Activated CD4-positive, alpha-beta T cell treated with anti-CD3 and anti-CD28 coated beads, Interleukin-2, amount 50 U/mL, for 4 hours (primary cell): Measurements from ENCODE around the gene TMEM150A.
A peak's percentile ranks its signal among the peaks of the same experiment; 100 is the strongest.
"Not testable (repeated sequence)": the region's sequence is repeated elsewhere in the genome, so short reads cannot be mapped to it uniquely, and the experiment has no call there.

Experiments
- DNase-seq, 2 experiments: peaks; one replicate each; pipeline ENCODE4 v3.0.0-alpha.2; 2020

The TMEM150A gene

DNA sequence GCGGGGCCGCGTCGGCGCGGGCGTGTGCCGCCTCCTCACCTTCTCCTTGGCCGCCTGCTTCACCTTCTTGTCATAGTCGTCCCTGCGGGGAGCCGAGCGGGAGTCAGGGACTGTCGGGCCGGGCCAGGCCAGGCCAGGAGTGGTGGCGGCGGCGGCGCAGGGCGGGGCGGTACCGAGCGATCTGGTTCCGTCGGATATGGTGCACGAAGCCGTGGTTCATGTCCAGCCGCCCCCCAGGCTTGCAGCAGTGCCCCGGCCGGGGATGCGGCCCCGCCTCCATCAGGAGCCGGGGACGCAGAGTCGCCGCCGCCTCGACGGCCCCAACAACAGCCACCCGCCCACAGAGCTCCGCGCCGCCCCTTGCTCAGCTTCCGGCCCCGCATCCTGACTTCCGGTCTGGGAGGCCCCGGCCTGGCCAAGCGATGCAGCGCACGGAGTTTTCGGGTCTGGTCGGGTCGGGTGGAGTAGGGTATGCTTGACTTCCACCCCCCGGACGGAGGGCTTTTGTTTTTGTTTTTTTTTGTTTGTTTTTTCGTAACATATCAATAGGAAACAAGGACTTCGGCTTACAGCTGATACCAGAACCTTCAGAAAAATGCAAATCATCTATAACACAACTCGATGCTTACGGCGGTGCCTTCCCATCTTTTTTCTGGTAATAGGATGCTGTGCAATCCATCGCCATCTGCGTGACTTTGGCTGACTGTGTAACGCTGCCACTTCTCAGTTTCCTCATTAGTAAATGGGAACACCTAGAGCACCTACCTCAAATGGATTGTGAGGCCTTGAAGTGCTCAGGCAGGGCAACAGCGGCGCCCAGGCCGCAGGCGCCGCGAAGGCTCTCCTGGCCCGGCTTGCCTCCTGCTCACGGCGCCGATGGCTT lies 9.4 kb upstream of the TMEM150A start, which contains the start of gene C2orf68:
TSS of gene C2orf68 (minus strand) at position 362 of the 883 bp plus-strand sequence. CDS start at position 280, 82 bp downstream.
- DNase-seq, result peak; percentile 68 to 70

DNA sequence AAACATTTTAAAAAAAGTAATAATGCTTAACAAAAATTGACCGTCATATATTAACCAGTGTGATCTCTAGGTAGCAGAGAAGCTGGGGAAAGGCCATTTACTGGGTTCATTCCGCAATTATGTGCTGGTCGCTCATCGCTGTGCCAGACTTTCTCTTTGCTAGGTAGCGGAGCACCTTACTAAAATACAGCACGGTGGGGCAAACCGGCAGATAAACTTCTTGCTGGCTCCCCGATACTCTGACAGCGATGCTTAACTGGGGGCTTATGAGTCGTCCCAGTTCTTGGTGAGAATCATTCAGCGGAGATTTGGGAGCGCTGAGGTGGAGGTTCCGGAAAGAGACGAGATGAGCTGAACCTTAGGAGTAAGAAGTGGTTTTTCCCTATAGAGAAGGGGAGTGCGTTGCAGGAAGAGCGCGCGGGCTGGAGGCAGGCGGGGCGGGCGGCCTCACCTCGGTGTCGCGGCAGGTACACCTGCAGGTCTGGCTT lies 8.8 kb upstream of the TMEM150A start:
- no peak for DNase-seq

DNA sequence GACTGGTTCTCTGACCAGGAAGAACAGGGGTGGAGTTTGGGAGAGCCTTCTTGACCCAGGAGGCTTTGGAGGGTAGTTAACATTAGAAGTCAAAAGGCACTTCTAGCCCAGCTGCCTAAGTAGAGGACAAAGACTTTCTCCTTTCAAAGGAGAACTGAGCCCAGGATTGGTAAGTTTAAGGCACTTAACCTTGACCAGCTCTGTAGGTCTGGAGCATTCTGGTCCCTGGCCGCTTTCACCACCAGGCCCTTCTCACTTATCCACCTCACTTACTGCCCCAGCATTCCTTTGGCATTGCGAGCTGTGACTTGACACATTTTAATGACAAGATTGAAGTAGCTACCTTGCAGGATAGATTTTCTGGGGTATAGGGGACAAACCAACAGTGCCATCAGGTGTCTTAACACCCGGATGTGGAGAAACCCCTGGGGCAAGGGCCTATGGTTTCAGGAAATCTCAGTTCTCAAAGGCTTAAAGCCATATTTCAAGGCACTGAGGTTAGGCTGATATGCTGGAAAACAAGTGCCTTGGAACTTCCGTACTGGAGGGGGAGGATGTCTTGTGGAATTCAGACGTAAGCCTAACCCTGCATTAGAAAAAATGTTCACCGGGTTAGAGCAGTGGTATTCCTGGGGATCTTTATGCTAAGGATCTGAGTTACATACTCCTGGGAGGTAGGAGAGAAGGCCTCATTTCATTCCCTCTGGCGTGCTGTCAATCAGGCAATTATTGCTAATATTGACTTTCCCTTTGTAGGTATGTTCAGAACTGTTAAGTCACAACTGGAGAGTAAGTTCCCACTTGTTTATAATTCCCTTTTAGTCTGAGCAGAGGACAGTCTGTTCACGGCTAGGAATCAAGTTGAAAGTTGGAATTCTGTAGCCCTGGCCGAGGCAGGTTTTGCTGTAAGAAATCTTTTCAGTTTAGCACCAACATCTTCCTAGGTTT lies 5.0 kb upstream of the TMEM150A start:
- DNase-seq, result no peak

DNA sequence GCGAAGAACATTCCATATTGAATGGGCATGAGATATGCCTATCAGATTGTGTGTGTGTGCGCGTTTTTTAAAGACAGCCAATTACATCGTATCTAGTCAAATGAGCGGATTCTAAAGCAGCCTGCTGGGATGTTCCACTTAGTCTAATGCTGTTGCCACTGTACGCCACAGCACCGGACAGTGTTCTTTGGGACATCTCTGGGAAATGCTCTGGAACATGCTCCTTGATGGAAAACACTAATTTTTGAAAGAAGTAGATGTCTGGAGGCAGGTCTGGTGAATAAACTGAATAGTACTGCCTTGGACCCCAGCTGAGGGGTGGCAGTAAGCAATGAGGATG lies 3.6 kb upstream of the TMEM150A start:
- no peak for DNase-seq

DNA sequence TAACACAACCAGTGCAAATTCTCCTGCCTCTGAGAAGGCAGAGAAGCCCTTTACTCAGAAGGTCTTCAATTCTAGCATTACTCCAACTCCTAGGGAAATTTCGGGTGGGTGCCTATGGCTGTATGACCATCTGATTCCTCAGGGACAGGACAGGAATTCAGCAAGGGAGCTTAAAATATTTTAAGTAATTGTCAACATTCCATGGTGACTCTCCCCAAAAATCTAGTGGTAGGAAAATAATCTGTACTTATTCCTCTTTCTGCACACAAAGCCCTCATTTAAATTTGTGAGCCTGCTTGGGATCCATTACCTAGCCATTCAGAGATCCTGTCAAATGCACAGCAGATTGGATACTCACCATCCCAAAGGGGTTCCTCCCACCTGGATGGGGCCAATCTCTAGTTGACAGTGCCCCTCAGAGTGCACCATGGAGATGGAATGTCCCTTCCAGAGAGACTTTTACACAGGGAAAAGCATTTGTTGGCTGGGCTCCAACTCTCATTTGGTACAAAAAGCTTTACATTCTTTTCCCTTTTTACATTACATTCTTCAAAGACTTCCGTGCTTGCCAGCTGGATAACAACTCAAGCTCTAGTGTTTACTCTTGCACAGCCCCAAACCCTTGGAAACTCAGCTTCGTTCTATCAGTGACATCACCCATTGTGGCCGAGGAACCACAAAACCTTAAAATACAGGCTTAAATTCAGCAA lies 3.1 kb upstream of the TMEM150A start:
- no peak for DNase-seq

- DNase-seq, result no peak
Measured at GRCh38 chr2:85604568-85605339, 2.3 kb upstream of the TMEM150A start.

GRCh38 chr2:85604133-85604444 lies 1.6 kb upstream of the TMEM150A start:
- DNase-seq, result not testable (repeated sequence)

DNA sequence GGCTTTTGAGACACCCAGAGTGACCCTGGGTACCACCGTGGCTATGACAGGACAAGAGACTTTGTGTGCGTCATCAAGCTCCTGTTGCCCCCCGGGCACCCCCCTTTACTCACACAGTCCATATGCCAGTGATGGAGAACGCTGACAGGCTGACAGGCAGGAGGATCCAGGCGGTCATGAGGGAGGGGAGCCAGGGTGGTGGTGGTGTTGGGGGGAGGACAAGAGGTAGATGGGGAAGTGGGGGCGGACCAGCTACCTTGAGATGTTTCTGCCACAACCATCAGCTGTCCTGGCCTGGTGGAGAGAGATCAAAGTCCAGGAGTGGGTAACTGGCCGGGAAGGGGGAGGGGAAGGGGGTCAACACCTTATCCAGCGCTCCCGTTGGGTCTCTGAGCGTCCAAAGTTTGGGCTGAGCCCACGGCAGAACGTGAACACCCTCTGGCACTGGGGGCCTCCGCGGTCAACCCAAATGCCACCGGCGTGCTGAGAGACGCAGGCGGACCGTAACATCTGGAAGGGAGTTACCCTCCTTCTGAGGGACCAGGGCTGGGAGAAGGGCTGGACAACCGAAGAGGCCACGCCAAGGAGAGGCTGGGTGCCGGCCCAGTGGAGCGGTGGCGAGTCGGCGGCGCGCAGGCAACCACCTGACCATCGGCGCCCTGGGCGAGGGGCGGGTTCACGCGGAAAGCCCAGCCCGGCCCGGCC lies 575 bp downstream of the TMEM150A start:
- DNase-seq, result no peak

DNA sequence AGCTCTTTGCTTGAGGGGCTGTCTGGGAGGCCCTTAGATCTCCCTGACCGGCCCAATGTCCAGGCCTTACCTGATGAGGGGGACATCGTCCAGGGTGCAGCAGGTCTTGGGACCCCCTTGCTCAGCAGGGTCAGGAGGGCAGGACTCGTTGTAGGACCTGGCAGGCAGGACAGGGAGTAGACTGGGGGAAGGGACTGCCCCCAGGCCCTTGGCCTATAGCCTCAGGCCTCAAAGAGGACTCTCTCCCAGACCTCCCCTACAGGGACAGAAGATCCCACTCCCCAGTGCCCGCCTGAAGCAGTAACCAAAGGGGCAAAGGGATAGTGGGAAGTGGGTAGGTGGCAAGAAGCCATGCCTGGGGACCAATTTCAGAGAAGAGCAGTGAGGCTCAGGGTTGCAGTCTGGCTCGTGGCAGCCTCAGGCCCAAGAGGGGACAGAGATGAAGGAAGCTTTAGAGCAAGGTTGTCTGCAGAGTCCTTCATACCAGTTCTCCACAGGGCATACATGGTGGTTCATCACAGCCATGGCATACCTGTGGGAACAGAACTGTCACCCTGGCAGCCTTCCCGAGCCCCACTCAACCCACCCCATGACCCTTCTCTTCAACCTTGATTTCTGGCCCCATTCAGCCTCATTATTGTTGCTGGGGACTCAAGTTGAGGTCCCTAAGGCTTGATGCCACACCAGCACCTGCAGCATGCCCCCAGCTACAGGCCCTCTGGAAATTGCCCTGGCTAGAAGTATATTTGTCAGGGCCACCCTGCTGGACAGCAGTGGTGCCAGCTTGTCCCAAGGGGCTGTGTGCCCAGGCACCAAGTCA lies 1.3 kb downstream of the TMEM150A start:
- no peak for DNase-seq

- no peak for DNase-seq
Measured at GRCh38 chr2:85600235-85600575, 2.3 kb downstream of the TMEM150A start.

DNA sequence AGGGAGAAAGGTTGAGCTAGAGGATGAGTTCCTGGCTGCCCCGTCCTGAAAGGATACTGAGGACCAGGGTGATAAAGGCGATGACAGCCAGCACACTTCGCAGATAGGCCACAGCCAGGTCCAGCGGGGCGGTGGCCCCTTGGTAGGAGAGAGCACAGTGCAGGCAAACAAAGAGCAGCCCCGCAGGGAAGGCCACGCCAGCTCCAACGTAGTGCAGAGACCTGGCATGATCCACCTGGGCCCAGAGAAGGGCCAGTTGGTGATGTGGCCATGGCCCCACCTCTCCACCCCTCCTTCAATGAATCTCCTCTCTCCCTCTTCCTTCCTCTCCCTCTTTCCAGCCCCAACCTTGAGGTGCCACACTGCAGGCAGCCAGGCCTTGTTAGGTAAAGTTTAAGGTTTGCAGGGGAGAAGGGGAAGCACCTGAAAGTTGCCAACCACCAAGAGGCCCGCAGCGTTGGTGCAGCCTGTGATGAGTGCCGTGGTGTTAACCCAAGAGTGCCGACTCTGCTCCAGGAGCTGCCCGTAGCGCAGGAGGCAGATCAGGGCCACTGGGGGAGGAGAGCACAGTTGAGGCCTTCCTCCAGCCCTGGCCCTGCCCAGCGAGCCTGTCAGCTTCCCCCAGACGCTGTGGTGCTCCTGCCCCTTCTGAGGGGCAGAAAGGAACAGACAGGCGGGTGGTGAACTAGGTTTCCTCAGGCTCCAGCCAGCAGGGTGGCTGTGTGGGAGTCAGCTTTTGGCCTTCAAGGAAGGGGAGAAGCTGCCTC lies 2.8 kb downstream of the TMEM150A start:
- no peak for DNase-seq

DNA sequence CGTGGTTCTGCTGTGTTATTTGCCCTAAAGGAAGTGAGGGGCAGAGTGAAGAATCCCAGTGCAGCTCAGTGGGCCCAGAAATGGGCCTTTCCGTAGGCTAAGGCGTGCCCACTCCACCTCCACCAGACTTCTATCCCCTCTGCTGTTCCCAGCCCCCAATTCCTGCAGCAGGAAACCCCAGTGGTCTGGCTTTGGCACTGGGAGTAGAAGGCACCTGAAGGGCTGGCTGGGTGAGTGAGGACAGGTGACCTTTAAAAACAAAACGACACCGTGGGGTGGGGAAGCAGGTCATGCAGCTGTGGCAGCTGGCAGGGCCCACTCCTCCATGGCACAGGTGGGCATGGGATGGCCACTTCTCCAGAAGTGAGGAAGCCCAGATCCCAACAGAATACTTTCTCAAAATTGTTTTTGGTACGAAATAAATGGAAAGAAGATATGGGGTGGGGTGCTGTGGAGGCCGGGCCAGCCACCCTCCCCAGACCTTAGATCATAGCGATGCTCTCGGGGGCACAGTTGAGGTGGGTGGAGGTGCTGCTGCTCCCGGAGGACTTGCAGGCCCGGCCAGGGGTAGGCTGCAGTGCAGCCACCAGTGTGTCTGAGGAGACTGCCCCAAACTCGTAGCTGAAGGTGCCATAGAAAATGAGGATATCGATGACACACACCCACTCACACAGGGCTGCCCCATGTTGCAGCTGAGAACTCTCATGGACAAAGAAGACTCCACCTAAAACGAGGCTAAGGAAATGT lies 3.7 kb downstream of the TMEM150A start:
- no peak for DNase-seq

GRCh38 chr2:85597241-85597640 lies 5.3 kb downstream of the TMEM150A start:
- DNase-seq, result no peak

- DNase-seq, result no peak
Measured at GRCh38 chr2:85596486-85597143, 5.9 kb downstream of the TMEM150A start.

DNA sequence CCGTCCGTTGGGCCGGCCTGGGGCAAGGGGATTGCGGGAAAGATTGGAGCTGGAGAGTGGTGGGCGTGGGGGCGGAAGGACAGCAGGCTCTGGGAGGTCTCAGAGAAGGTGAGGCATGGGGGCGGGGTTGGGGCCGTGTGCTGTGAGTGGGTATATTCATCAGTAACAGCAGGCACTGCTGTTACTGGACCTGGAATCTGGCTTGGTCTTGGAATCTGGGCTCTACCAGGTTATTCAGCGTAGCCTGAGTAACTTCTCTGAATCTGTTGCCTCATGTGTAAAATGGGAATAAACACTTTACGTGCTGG lies 6.5 kb downstream of the TMEM150A start:
- DNase-seq, result no peak

- peak; percentile 83 to 87 for DNase-seq
Measured at GRCh38 chr2:85595301-85596025, 7.0 kb downstream of the TMEM150A start, which contains the start of gene RNF181. Gene RNF181 (plus strand): TSS chr2:85595745. CDS start chr2:85595764, 19 bp downstream.

GRCh38 chr2:85594715-85595300 lies 7.7 kb downstream of the TMEM150A start:
- DNase-seq, result no peak

DNA sequence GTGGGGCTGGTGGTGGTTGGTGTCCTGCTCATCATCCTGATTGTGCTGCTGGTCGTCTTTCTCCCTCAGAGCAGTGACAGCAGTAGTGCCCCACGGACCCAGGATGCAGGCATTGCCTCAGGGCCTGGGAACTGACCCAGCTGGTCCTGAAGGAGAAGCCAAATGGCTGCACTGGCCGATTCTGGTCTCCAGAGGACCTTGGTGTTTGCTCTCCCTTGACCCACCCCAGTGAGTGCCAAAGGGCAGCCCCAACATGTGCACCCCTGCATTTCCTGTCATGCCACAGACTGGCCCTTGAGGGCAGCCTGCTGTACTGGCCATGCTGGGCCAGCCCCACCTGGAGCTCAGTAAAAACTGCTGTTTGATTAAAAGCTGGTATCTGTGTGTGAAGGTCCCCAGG lies 9.5 kb downstream of the TMEM150A start:
- no peak for DNase-seq
